HG03097 (cell line): ENCODE measurements around the gene TOX2.

Experiments
- ATAC-seq: cut with Tn5 transposase; IDR thresholded peaks from one replicate; pipeline ENCODE4 v1.9.1; 2021; ENCODE audit not compliant: unreplicated experiment, low FRiP score

The TOX2 gene

DNA sequence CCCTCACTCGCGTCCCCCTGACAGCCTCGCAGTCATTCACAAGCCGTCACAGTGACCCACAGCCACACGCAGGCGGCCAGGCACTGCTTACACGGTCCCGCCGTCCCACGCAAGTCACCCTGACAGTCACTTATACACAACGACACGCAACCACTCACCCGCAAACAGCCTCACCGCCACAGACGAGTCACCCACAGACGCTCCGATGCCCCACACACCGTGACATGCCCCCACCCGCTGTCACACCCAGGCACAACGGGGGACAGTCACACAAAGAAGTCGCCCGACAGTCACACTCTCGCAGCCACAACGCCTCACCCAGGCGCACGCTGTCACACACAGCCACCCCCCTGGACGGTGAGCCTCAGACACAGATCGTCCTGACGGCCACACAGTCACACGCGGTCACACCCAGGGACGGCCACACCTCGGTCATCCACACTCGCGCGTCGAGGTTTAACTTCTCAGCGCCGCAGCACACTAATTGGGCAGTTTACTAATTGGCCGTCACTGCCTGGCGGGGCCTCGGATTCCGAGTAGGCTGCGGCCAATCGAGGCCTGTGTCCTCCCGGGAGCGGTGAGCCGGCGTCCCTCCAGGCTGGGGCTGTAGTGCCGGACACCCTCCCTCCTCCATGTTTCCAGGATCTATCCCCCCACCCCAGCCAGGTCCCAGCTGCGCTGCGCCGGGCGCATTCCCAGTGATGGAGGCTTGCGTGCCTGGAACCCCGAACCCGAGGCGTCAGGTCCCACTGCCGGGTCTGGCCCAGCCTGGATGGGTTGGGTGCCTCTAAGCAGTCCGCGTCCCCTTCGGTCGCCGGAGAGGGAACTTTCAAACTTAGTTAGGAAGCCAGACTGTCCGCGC is 790 bp downstream of the TOX2 start:
- ATAC-seq: no peak

GRCh38 chr20:43916073-43916880 is 1.6 kb downstream of the TOX2 start:
- no peak for ATAC-seq

GRCh38 chr20:43916881-43917371 is 2.3 kb downstream of the TOX2 start:
- ATAC-seq: no peak

DNA sequence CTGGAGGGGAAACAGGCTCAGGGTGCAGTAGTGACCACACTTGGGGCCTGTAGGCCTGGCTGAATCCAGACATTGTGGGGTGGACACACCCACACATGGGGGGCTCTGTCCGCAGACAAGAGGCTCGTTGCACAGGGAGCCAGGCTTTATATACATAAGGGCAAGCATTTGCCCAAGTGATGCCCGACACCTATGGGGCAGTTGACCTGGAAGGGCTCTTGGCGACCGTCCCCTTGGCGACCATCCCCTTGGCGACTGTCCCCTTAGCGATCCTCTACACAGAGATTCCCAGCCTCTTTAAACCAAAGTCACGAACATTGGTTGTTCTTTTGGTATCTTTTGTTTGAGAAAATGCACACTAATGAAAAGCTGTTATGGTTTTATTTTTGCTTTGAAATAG is 2.7 kb downstream of the TOX2 start:
- ATAC-seq: no peak

DNA sequence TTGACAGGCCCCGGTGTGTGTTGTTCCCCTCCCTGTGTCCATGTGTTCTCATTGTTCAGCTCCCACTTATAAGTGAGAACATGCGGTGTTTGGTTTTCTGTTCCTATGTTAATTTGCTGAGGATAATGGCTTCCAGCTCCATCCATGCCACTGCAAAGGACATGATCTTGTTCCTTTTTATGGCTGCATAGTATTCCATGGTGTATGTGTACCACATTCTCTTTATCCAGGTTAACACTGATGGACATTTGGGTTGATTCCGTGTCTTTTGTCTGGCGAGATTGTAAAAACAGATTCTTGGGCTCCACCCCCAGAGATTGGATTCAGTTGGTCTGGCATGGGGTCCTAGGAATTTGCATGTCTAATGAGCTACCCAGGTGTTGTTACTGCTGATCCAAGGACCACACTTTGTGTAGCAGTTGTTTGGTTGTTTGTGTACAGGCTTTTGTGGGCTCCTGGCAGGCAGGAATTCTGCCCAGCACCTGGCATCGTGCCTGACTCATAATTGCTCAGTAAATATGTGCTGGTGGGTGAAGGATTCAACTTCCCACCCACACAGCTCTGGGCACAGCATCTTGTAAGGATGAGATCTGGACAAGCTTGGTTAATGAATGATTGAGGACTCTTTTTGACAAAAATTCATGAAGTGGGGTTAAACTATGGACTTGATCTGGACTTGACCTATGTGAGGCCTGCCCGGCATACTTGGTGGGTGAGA is 5.2 kb downstream of the TOX2 start:
- no peak for ATAC-seq

DNA sequence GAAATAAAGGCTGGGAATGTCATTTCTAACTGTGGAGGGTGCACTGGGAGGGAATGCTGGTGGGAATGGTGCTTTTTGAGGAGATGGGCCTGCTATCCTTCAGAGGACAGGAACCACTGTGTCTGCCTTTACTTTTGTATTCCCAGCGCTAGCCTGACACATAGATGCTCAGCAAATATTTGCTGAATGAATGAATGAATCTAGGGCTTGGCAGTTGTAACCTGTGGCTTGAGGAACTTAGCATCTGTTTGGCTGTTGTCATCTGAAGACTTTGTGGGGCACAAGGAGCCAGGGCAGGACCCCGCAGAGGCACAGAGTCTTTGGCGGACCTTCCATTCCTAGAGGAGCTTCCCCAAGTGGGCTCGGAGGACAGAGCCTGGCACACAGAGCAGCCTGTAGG is 6.1 kb downstream of the TOX2 start:
- ATAC-seq: no peak

- no peak for ATAC-seq
Measured at GRCh38 chr20:43921227-43921780, 6.7 kb downstream of the TOX2 start.

GRCh38 chr20:43922614-43923013 is 8.0 kb downstream of the TOX2 start:
- ATAC-seq: no peak

GRCh38 chr20:43923322-43923721 is 8.7 kb downstream of the TOX2 start:
- ATAC-seq: no peak

GRCh38 chr20:43923917-43924316 is 9.3 kb downstream of the TOX2 start:
- ATAC-seq: no peak

- no peak for ATAC-seq
Measured at GRCh38 chr20:43925215-43925614, 10.6 kb downstream of the TOX2 start.

- no peak for ATAC-seq
Measured at GRCh38 chr20:43925801-43926200, 11.1 kb downstream of the TOX2 start.

DNA sequence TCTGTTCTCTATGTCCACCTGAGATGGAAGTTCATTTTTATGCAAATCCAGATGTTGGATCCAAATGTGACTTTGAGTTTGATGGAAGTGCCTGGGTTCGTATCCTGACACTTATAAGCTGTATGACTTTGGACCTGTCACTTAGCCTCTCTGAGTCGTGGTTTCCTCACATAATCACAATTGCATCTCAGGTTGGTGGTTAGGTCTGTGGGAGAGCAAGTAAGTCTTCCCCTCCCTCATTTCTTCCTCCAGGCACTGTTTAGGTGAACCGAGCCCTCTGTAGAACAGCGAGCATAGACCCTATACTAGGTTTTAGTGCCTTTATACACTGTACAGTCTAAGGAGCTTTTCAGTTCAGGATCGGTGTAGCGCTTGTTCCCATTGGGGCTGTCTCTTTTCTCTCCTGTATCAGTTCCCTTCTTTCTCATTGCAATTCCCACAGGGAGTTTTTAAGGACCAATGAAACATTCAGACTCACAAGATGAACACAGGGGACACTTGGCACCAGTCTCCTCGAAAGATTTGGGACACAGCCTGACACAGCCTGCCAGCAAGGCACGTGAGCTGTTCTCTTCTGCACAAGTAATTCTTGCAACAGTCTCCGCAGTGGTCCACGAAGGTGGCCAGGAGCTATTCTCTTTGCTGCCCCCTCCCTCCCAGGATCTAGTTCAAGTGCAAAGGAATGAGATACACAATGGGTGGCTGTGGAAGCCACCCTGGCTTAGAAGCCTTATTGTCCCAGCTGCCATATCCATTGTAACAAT is 11.8 kb downstream of the TOX2 start:
- no peak for ATAC-seq

DNA sequence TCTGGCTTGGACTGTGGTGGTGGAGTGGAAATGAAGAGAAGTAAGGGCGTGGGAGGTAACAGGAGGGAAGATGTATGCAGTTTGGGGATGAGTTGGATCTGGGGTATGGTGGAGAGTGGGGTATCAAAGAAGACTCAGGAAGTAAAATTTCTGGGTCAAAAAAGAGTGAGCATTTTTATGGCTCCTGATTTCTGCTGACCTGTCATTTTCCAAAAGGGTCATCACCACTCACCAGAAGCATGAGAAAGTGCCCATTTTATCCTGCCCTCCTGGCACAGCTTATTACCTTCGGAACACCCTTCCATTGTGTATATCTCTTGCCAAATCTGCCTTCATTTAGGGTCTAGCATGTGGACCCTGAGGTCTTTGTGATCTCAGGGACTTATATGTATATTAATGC is 17.3 kb downstream of the TOX2 start:
- no peak for ATAC-seq

- ATAC-seq: no peak
Measured at GRCh38 chr20:43934833-43935232, 20.2 kb downstream of the TOX2 start.

GRCh38 chr20:43936104-43936770 is 21.6 kb downstream of the TOX2 start:
- ATAC-seq: no peak

- ATAC-seq: no peak
Measured at GRCh38 chr20:43936805-43937204, 22.2 kb downstream of the TOX2 start.

DNA sequence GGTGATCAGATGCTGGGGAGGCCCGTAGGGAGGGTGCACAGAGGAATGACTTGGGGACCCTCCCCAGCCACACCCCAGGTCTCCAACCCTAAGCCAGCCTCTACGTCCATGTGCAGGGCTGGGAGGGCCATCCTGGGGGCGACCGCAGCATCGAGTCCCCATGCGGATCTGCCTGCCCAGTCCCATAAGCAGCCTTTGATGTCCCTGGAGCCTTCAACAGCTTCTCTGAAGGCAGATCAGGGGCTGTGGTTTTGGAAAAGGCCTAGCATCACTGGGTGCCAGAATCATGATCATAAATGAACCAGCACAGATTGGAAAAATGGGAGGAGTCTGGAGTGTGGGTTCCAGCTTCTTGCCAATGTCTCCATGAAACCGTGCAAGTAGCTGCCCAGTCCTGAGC is 22.9 kb downstream of the TOX2 start:
- no peak for ATAC-seq

- ATAC-seq: no peak
Measured at GRCh38 chr20:43938017-43938655, 23.5 kb downstream of the TOX2 start.
